Liver (tissue), 9 donors: ENCODE data around the gene TMEM245. TPM values are rescaled to one million over a fixed set of nuclear protein-coding genes. Genes with fewer than 3 reads are reported as not detected.

ENCODE experiments used
- DNase-seq: peaks from one replicate; pipeline ENCODE4 v3.0.0-alpha.2; 2017; ENCODE audit warnings: low spot score
- H3K27ac ChIP-seq, 2 donors: one replicate each; pipeline ENCODE4 v1.7.0; 2013; ENCODE audit warnings: inconsistent platforms in 2 of 2, low read length in 2 of 2, control low read depth in 1 of 2, low read depth in 1 of 2, mild to moderate bottlenecking in 1 of 2
- H3K27me3 ChIP-seq, 4 donors: one replicate each; pipeline versions ENCODE4 v1.6.1 to v1.7.0; 2013; ENCODE audit warnings: low read length in 3 of 4, inconsistent platforms in 1 of 4, mild to moderate bottlenecking in 1 of 4, moderate library complexity in 1 of 4; ENCODE audit not compliant: control insufficient read depth in 4 of 4, insufficient read depth in 4 of 4
- H3K36me3 ChIP-seq, 4 donors: one replicate each; pipeline versions ENCODE4 v1.6.1 to v1.7.0; 2013; ENCODE audit warnings: low read length in 3 of 4, mild to moderate bottlenecking in 3 of 4, low read depth in 1 of 4, moderate library complexity in 1 of 4; ENCODE audit not compliant: control insufficient read depth in 4 of 4, insufficient read depth in 3 of 4
- H3K4me1 ChIP-seq, 4 donors: one replicate each; pipeline versions ENCODE4 v1.6.1 to v1.7.0; 2013; ENCODE audit warnings: low read length in 3 of 4, mild to moderate bottlenecking in 3 of 4, moderate library complexity in 1 of 4; ENCODE audit not compliant: control insufficient read depth in 4 of 4, insufficient read depth in 4 of 4
- H3K4me3 ChIP-seq, 3 donors: one replicate each; pipeline versions ENCODE4 v1.6.1 to v1.7.0; 2013; ENCODE audit warnings: low read length in 3 of 3, control low read depth in 1 of 3, low read depth in 1 of 3, mild to moderate bottlenecking in 1 of 3
- H3K9ac ChIP-seq, 2 donors: one replicate each; pipeline ENCODE4 v1.7.0; 2013; ENCODE audit warnings: low read length in 2 of 2, mild to moderate bottlenecking in 2 of 2, moderate library complexity in 2 of 2, control low read depth in 1 of 2, low read depth in 1 of 2
- H3K9me3 ChIP-seq, 4 donors: one replicate each; pipeline versions ENCODE4 v1.6.1 to v1.7.0; 2013; ENCODE audit warnings: low read length in 3 of 4; ENCODE audit not compliant: control insufficient read depth in 4 of 4
- ATF3 ChIP-seq: IDR thresholded peaks from 2 replicates; pipeline ENCODE4 v1.6.1; 2016; ENCODE audit warnings: antibody characterized with exemption
- CTCF ChIP-seq: fragments of 150-350 bp; IDR thresholded peaks from 2 replicates; pipeline ENCODE4 v1.5.1; 2017; ENCODE audit warnings: improper control_type of control experiment, low read depth, low read length; ENCODE audit not compliant: missing input control
- EGR1 ChIP-seq, 2 donors: IDR thresholded peaks; 2 replicates each; pipeline ENCODE4 v1.6.1; 2016 to 2018; ENCODE audit warnings: antibody characterized with exemption in 2 of 2, low read depth in 2 of 2
- FOXA1 ChIP-seq: IDR thresholded peaks from 2 replicates; pipeline ENCODE4 v1.6.1; 2016; ENCODE audit warnings: antibody characterized with exemption
- FOXA2 ChIP-seq: IDR thresholded peaks from 2 replicates; pipeline ENCODE4 v1.6.1; 2016; ENCODE audit warnings: antibody characterized with exemption
- GABPA ChIP-seq, 2 donors: IDR thresholded peaks in 1 of 2; conservative IDR thresholded peaks in 1 of 2; 2 replicates each; pipeline ENCODE4 v1.6.1; 2016; ENCODE audit warnings: antibody characterized with exemption in 2 of 2, mild to moderate bottlenecking in 1 of 2, moderate library complexity in 1 of 2
- HNF4A ChIP-seq, 2 donors: conservative IDR thresholded peaks; 2 replicates each; pipeline ENCODE4 v1.6.1; 2016; ENCODE audit warnings: antibody characterized with exemption in 2 of 2, mild to moderate bottlenecking in 2 of 2
- HNF4G ChIP-seq: IDR thresholded peaks from 2 replicates; pipeline ENCODE4 v1.6.1; 2016; ENCODE audit warnings: antibody characterized with exemption
- JUND ChIP-seq, 2 donors: IDR thresholded peaks; 2 replicates each; pipeline ENCODE4 v1.6.1; 2016; ENCODE audit warnings: antibody characterized with exemption in 2 of 2
- NR2F2 ChIP-seq: IDR thresholded peaks from 2 replicates; pipeline ENCODE4 v1.6.1; 2016; ENCODE audit warnings: antibody characterized with exemption
- RAD21 ChIP-seq, 2 donors: IDR thresholded peaks; 2 replicates each; pipeline ENCODE4 v1.6.1; 2016; ENCODE audit warnings: antibody characterized with exemption in 2 of 2, mild to moderate bottlenecking in 2 of 2
- REST ChIP-seq: IDR thresholded peaks from 2 replicates; pipeline ENCODE4 v1.6.1; 2016; ENCODE audit warnings: antibody characterized with exemption, mild to moderate bottlenecking
- RXRA ChIP-seq, 2 donors: IDR thresholded peaks; 2 replicates each; pipeline ENCODE4 v1.6.1; 2017 to 2018; ENCODE audit warnings: antibody characterized with exemption in 2 of 2, mild to moderate bottlenecking in 1 of 2
- SP1 ChIP-seq: IDR thresholded peaks from 2 replicates; pipeline ENCODE4 v1.6.1; 2018; ENCODE audit warnings: antibody characterized with exemption, mild to moderate bottlenecking
- TAF1 ChIP-seq: conservative IDR thresholded peaks from 2 replicates; pipeline ENCODE4 v1.6.1; 2016; ENCODE audit warnings: antibody characterized with exemption, mild to moderate bottlenecking
- YY1 ChIP-seq: IDR thresholded peaks from 2 replicates; pipeline ENCODE4 v1.6.1; 2016; ENCODE audit warnings: antibody characterized with exemption, mild to moderate bottlenecking
- ZBTB33 ChIP-seq: IDR thresholded peaks from 2 replicates; pipeline ENCODE4 v1.6.1; 2016; ENCODE audit warnings: antibody characterized with exemption
- WGBS: extraction: QIAGEN DNeasy Blood & Tissue Kit; methylation state at CpG from one replicate; pipeline ENCODE4 v1.1.7; 2013; 5-methylcytosine and 5-hydroxymethylcytosine counted together
- polyA plus RNA-seq, 2 donors: library from polyadenylated mRNA; stranded (reverse) in 1 of 2; unstranded in 1 of 2; fragments of 200-250 nt in 1 of 2; fragments of >200 nt in 1 of 2; fragmentation: Nextera tagmentation in 1 of 2; extraction: Ambion mirVana in 1 of 2; gene quantifications; one replicate each; pipeline versions ENCODE4 v1.2.1 to v1.2.3, GENCODE V29; 2013 to 2015
- total RNA-seq, 2 donors: library from RNA; depleted of rRNA; stranded (reverse); fragments of >200 nt; gene quantifications; one replicate each; pipeline ENCODE4 v1.2.3, GENCODE V29; 2014
- TF ChIP-seq, protein P1 (sequence below): IDR thresholded peaks from 2 replicates; pipeline ENCODE4 v1.6.1; 2016; ENCODE audit warnings: antibody characterized with exemption
- donor health status: healthy.
- donor health status: healthy.
- donor health status: healthy.
- donor health status: healthy.
- donor health status: healthy.

Gene TMEM245
- total and polyA plus RNA-seq, 4 donors: 13.7 to 75.3 (median 31.2) TPM

DNA sequence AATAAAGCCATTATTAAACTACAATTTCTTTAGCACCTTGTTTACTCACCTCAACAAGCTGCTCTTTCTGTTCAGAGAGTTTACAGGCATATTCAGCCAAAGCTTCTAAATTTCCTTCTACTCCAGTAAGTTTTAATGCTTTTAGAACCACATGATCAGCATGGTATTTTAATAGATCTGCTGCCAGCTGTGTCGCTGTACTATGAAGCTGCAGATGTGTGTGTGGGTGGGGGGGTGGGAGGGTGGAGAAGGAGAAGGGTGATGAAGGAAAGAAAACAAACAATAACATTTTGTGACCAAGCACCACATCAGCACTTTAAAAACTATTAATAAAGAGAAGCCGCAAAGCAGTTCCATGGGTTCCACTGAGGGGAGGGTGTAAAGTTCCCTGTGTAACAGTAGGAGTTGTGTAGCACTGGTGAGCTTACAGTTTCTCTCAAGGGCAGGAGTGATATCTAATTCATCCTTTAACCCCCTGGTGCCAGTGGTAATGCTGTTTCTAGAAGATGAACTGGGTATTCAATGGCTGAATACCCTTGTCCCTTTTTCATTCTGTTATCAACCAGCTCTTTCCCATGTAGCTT lies 147.0 kb downstream of the TMEM245 start:
- H3K27ac ChIP-seq: no peak overlapping the region
- H3K4me1 ChIP-seq: no peaks in the 10 kb centered on the region
- no peaks in the 10 kb centered on the region for H3K9me3 ChIP-seq
- WGBS: 81% methylated on average over 2 of the region's 2 CpGs
- DNase-seq: no peak
- peaks cover 0 to 6% (median under 1%) of the 10 kb centered on the region in 4 donors for H3K36me3 ChIP-seq
- no peak overlapping the region for H3K9ac ChIP-seq
- no peak for TF ChIP-seq RAD21 (IDR thresholded peaks at IDR 0.05)
- no peak for TF ChIP-seq SP1
- TF ChIP-seq RXRA (IDR thresholded peaks at IDR 0.05): no peak
- TF ChIP-seq NR2F2: no peak
- TF ChIP-seq JUND (IDR thresholded peaks at IDR 0.05): no peak
- no peak for TF ChIP-seq HNF4G
- TF ChIP-seq TAF1: no peak
- no peak for TF ChIP-seq ZBTB33
- TF ChIP-seq FOXA1: no peak
- TF ChIP-seq CTCF: no peak
- TF ChIP-seq, protein P1, sequence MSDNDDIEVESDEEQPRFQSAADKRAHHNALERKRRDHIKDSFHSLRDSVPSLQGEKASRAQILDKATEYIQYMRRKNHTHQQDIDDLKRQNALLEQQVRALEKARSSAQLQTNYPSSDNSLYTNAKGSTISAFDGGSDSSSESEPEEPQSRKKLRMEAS: no peak
- no peak for TF ChIP-seq EGR1 (IDR thresholded peaks at IDR 0.05; ENCODE audit: low read depth in 2 of 2)
- no peak for TF ChIP-seq HNF4A (conservative IDR thresholded peaks at IDR 0.05)
- TF ChIP-seq FOXA2: no peak
- TF ChIP-seq GABPA (IDR thresholded peaks at IDR 0.05 in 1 of 2, conservative IDR thresholded peaks at IDR 0.05 in 1 of 2): no peak
- TF ChIP-seq ATF3: no peak
- TF ChIP-seq YY1: no peak
- TF ChIP-seq REST: no peak
- no peak overlapping the region for H3K4me3 ChIP-seq
- H3K27me3 ChIP-seq: no peaks in the 10 kb centered on the region
